Psoas muscle (tissue), 8 donors: ENCODE results near the gene GATA3. TPM values are rescaled to one million over a fixed set of nuclear protein-coding genes. Genes with fewer than 3 reads are reported as not detected.

Source experiments
- ATAC-seq, 4 donors: fragments of 200-7000 bp; cut with Tn5 transposase; one replicate each; pipeline ENCODE4 v1.9.1; 2020; ENCODE audit warnings: moderate library complexity in 3 of 4, mild to moderate bottlenecking in 2 of 4
- DNase-seq, 2 donors: peaks; one replicate each; pipeline ENCODE4 v3.0.0-alpha.2; 2020
- H3K27ac ChIP-seq: fragments of 200-600 bp; one replicate; pipeline ENCODE4 v1.8.0; 2022
- H3K27me3 ChIP-seq, 3 donors: fragments of 200-600 bp in 1 of 3; one replicate each; pipeline versions ENCODE4 v1.6.1 to v1.8.0; 2013 to 2022; ENCODE audit warnings: low read length in 2 of 3, mild to moderate bottlenecking in 2 of 3, moderate library complexity in 1 of 3; ENCODE audit not compliant: insufficient read depth in 3 of 3
- H3K36me3 ChIP-seq, 2 donors: fragments of 200-600 bp in 1 of 2; one replicate each; pipeline versions ENCODE4 v1.6.1 to v1.8.0; 2013 to 2022; ENCODE audit warnings: low read depth in 1 of 2, mild to moderate bottlenecking in 1 of 2, moderate library complexity in 1 of 2; ENCODE audit not compliant: insufficient read depth in 1 of 2
- H3K4me1 ChIP-seq: fragments of 200-600 bp; one replicate; pipeline ENCODE4 v1.8.0; 2022
- H3K4me3 ChIP-seq: fragments of 200-600 bp; one replicate; pipeline ENCODE4 v1.8.0; 2022; ENCODE audit warnings: mild to moderate bottlenecking
- H3K9me3 ChIP-seq: fragments of 200-600 bp; one replicate; pipeline ENCODE4 v1.8.0; 2022
- CTCF ChIP-seq: fragments of 200-600 bp; IDR thresholded peaks from one replicate; pipeline ENCODE4 v1.8.0; 2022; ENCODE audit warnings: antibody characterized with exemption
- WGBS, 3 donors: extraction: QIAGEN DNeasy Blood & Tissue Kit; methylation state at CpG; one replicate each; pipeline versions ENCODE4 v1.1.6 to v1.1.7; 2013; 5-methylcytosine and 5-hydroxymethylcytosine counted together
- intact Hi-C, 2 donors: fragments of 100-400 bp; cut with DNase I; formaldehyde crosslinking; loops; one replicate each; pipeline versions ENCODE4 v1.11.0 to v1.14.2; 2022
- polyA plus RNA-seq, 3 donors: library from polyadenylated mRNA; stranded (reverse); fragments of 200-250 nt; gene quantifications; one replicate each; pipeline ENCODE4 v1.2.3, GENCODE V29; 2013
- total RNA-seq, 4 donors: library from RNA; stranded (reverse); fragmentation: NEBNext Ultra II Directional in 2 of 4; extraction: Animal tissue kit (Norgen Biotek cat#: 25700) in 2 of 4; gene quantifications; one replicate each; pipeline versions ENCODE4 v1.2.1 to v1.2.4, GENCODE V29; 2021 to 2023
- donor health status: healthy with polysubstance abuse.
- donor health status: DM: no; HTN: no; CAD: no; lungs with moderate emphysema.
- donor health status: Bipolar disorder and iron deficiency.
- donor health status: healthy.
- donor health status: DM: yes; HTN: yes; CAD: no.
- donor health status: DM: no; HTN: no; CAD: no.
- donor health status: DM: no; HTN: no; CAD: no.
- donor health status: DM: yes; HTN: yes; CAD: no.

GATA3 gene
- total and polyA plus RNA-seq, 7 donors = 0.64 to 1.8 (median 0.74) TPM

- 1 to 2% (median 1%) methylated on average over 46 to 60 of the region's 60 CpGs for WGBS, 3 donors
- no peak for TF ChIP-seq CTCF
- no peaks in the 10 kb centered on the region for H3K9me3 ChIP-seq
- H3K36me3 ChIP-seq = no peaks in the 10 kb centered on the region
- peaks cover 37% of the 10 kb centered on the region for H3K4me1 ChIP-seq
- peak in 1 of 2 donors; percentile 50 for DNase-seq
- H3K4me3 ChIP-seq = peak overlapping the region; percentile 65
- H3K27me3 ChIP-seq = peaks cover 0 to 99% (median 60%) of the 10 kb centered on the region in 3 donors
- intact Hi-C loops = no loop called here
- H3K27ac ChIP-seq = no peak overlapping the region
- peak in 1 of 4 donors; percentile 25 for ATAC-seq
These were observed 3.9 kb upstream of the GATA3 start for GRCh38 chr10:8050556-8051108.

DNA sequence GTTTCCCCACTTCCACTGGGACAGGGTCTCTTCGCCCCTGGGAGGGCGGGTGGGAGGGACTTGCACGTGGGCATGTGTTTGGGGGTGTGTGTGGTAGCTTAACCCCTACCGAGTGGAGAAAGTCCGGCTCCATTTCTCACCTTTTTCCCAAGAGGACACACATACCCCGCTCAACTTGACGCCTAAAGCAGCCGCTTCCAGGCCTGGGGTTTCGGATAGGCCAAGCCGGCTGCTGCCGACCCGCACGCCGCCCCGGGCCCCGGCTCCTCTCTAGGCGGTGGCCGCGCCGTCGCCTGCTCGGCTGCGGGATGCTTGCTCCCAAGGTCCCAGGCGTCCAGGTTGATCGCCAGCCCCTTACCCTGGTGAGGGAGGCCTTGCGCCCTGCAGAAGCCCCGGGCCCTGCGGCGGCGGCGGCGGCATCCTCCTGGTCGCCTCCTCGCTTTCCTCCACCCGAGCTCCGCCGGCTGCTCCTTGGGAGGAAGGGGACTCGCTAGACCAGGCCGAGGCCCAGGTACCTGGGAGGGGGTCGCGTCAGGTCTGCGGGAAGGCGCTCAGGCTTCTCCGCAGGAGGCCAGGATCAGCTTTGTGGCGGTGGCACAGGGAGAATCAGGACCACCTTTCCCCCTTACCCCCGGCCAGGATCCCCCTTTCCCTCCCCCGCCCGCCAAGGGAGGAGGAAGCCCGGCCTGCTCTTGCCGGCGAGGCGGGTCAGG lies 3.2 kb upstream of the GATA3 start:
- 7% methylated on average over 39 to 50 of the region's 52 CpGs for WGBS, 3 donors
- Histone ChIP-seq H3K9me3 (no peaks in the 10 kb centered on the region), H3K4me3 (peak overlapping the region; percentile 65), H3K27ac (no peak overlapping the region), H3K36me3 (no peaks in the 10 kb centered on the region), H3K27me3 (peaks cover 0 to 99% (median 55%) of the 10 kb centered on the region in 3 donors), H3K4me1 (peaks cover 37% of the 10 kb centered on the region)
- ATAC-seq (no peak), DNase-seq (no peak)
- TF ChIP-seq CTCF = no peak
- intact Hi-C loops = no loop called here

DNA sequence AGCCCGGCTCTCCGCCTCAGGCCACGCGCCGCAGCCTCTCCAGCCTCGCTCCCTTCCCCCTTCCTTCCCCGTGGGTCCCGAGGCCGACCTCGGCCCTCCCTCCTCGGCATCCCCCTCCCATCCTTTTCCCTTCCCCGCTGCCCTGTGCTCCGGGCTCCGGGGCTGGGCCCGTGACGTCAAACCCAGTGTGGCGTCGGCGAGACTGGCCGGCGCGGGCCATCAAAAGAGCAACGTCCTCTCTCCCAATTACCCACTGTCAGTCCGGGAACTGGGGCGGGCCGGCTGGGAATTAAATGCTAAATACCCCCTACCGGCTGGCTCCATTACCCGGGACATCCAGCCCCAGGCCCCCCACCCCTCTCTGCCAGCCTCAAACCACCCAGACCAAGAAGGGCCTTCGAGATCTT lies 2.6 kb upstream of the GATA3 start:
- intact Hi-C loops = no loop called here
- Histone ChIP-seq H3K36me3 (no peaks in the 10 kb centered on the region), H3K9me3 (no peaks in the 10 kb centered on the region), H3K4me3 (peak overlapping the region; percentile 65), H3K27me3 (peaks cover 0 to 100% (median 53%) of the 10 kb centered on the region in 3 donors), H3K4me1 (peaks cover 37% of the 10 kb centered on the region), H3K27ac (no peak overlapping the region)
- TF ChIP-seq CTCF = no peak
- no peak for ATAC-seq
- no peak for DNase-seq
- 1 to 6% (median 4%) methylated on average over 15 to 29 of the region's 29 CpGs for WGBS, 3 donors

DNA sequence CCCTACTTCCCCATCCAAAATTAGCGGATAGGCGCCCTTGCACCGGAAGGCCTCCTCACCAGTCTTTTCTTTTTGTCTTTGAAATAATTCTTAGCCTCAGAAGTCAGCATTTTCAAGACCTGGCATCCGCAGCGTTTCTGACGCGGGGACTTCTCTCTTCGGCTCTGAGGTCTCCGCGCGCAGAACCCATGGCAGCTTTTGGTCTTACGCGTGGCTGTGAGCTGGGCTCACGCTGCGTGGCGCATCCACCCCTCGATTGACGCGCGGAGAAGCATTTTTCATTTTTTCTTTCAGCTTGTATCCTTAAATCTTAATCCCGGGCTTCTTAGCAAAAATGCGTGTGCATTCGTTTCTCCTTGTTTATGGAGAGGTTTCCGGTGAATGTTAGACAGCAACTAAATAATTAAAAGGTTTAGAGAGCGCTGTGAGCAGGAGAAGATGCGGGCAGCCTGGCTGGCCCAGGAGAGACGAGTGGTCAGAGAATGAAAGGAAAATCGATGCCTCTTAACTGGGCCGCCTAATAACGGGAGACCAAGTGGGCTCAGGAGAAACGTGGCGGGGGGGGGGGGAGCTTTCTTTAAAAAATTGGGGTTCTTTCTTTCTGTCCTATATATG lies 2.0 kb upstream of the GATA3 start:
- DNase-seq (no peak), ATAC-seq (no peak)
- no peak for TF ChIP-seq CTCF
- H3K27me3 ChIP-seq = peaks cover 0 to 100% (median 49%) of the 10 kb centered on the region in 3 donors
- H3K27ac ChIP-seq = no peak overlapping the region
- H3K36me3 ChIP-seq = no peaks in the 10 kb centered on the region
- H3K4me1 ChIP-seq = peaks cover 37% of the 10 kb centered on the region
- no peaks in the 10 kb centered on the region for H3K9me3 ChIP-seq
- no peak overlapping the region for H3K4me3 ChIP-seq
- 8 to 15% (median 13%) methylated on average over 31 to 32 of the region's 32 CpGs for WGBS, 3 donors
- intact Hi-C loops = no loop called here
